Liver (tissue), 9 donors: ENCODE measurements around the gene GNG7. TPM values are rescaled to one million over a fixed set of nuclear protein-coding genes. Genes with fewer than 3 reads are reported as not detected.
"Not testable (repeated sequence)": the region's sequence is repeated elsewhere in the genome, so short reads cannot be mapped to it uniquely, and the experiment has no call there.

Experiments used
- DNase-seq: peaks from one replicate; pipeline ENCODE4 v3.0.0-alpha.2; 2017; ENCODE audit warnings: low spot score
- H3K27ac ChIP-seq, 2 donors: one replicate each; pipeline ENCODE4 v1.7.0; 2013; ENCODE audit warnings: inconsistent platforms in 2 of 2, low read length in 2 of 2, control low read depth in 1 of 2, low read depth in 1 of 2, mild to moderate bottlenecking in 1 of 2
- H3K27me3 ChIP-seq, 4 donors: one replicate each; pipeline versions ENCODE4 v1.6.1 to v1.7.0; 2013; ENCODE audit warnings: low read length in 3 of 4, inconsistent platforms in 1 of 4, mild to moderate bottlenecking in 1 of 4, moderate library complexity in 1 of 4; ENCODE audit not compliant: control insufficient read depth in 4 of 4, insufficient read depth in 4 of 4
- H3K36me3 ChIP-seq, 4 donors: one replicate each; pipeline versions ENCODE4 v1.6.1 to v1.7.0; 2013; ENCODE audit warnings: low read length in 3 of 4, mild to moderate bottlenecking in 3 of 4, low read depth in 1 of 4, moderate library complexity in 1 of 4; ENCODE audit not compliant: control insufficient read depth in 4 of 4, insufficient read depth in 3 of 4
- H3K4me1 ChIP-seq, 4 donors: one replicate each; pipeline versions ENCODE4 v1.6.1 to v1.7.0; 2013; ENCODE audit warnings: low read length in 3 of 4, mild to moderate bottlenecking in 3 of 4, moderate library complexity in 1 of 4; ENCODE audit not compliant: control insufficient read depth in 4 of 4, insufficient read depth in 4 of 4
- H3K4me3 ChIP-seq, 3 donors: one replicate each; pipeline versions ENCODE4 v1.6.1 to v1.7.0; 2013; ENCODE audit warnings: low read length in 3 of 3, control low read depth in 1 of 3, low read depth in 1 of 3, mild to moderate bottlenecking in 1 of 3
- H3K9ac ChIP-seq, 2 donors: one replicate each; pipeline ENCODE4 v1.7.0; 2013; ENCODE audit warnings: low read length in 2 of 2, mild to moderate bottlenecking in 2 of 2, moderate library complexity in 2 of 2, control low read depth in 1 of 2, low read depth in 1 of 2
- H3K9me3 ChIP-seq, 4 donors: one replicate each; pipeline versions ENCODE4 v1.6.1 to v1.7.0; 2013; ENCODE audit warnings: low read length in 3 of 4; ENCODE audit not compliant: control insufficient read depth in 4 of 4
- EGR1 ChIP-seq, 2 donors: IDR thresholded peaks; 2 replicates each; pipeline ENCODE4 v1.6.1; 2016 to 2018; ENCODE audit warnings: antibody characterized with exemption in 2 of 2, low read depth in 2 of 2
- FOXA1 ChIP-seq: IDR thresholded peaks from 2 replicates; pipeline ENCODE4 v1.6.1; 2016; ENCODE audit warnings: antibody characterized with exemption
- FOXA2 ChIP-seq: IDR thresholded peaks from 2 replicates; pipeline ENCODE4 v1.6.1; 2016; ENCODE audit warnings: antibody characterized with exemption
- GABPA ChIP-seq, 2 donors: IDR thresholded peaks in 1 of 2; conservative IDR thresholded peaks in 1 of 2; 2 replicates each; pipeline ENCODE4 v1.6.1; 2016; ENCODE audit warnings: antibody characterized with exemption in 2 of 2, mild to moderate bottlenecking in 1 of 2, moderate library complexity in 1 of 2
- HNF4A ChIP-seq, 2 donors: conservative IDR thresholded peaks; 2 replicates each; pipeline ENCODE4 v1.6.1; 2016; ENCODE audit warnings: antibody characterized with exemption in 2 of 2, mild to moderate bottlenecking in 2 of 2
- HNF4G ChIP-seq: IDR thresholded peaks from 2 replicates; pipeline ENCODE4 v1.6.1; 2016; ENCODE audit warnings: antibody characterized with exemption
- JUND ChIP-seq, 2 donors: IDR thresholded peaks; 2 replicates each; pipeline ENCODE4 v1.6.1; 2016; ENCODE audit warnings: antibody characterized with exemption in 2 of 2
- RAD21 ChIP-seq, 2 donors: IDR thresholded peaks; 2 replicates each; pipeline ENCODE4 v1.6.1; 2016; ENCODE audit warnings: antibody characterized with exemption in 2 of 2, mild to moderate bottlenecking in 2 of 2
- RXRA ChIP-seq, 2 donors: IDR thresholded peaks; 2 replicates each; pipeline ENCODE4 v1.6.1; 2017 to 2018; ENCODE audit warnings: antibody characterized with exemption in 2 of 2, mild to moderate bottlenecking in 1 of 2
- SP1 ChIP-seq: IDR thresholded peaks from 2 replicates; pipeline ENCODE4 v1.6.1; 2018; ENCODE audit warnings: antibody characterized with exemption, mild to moderate bottlenecking
- TAF1 ChIP-seq: conservative IDR thresholded peaks from 2 replicates; pipeline ENCODE4 v1.6.1; 2016; ENCODE audit warnings: antibody characterized with exemption, mild to moderate bottlenecking
- YY1 ChIP-seq: IDR thresholded peaks from 2 replicates; pipeline ENCODE4 v1.6.1; 2016; ENCODE audit warnings: antibody characterized with exemption, mild to moderate bottlenecking
- whole genome bisulfite sequencing: extraction: QIAGEN DNeasy Blood & Tissue Kit; methylation state at CpG from one replicate; pipeline ENCODE4 v1.1.7; 2013; 5-methylcytosine and 5-hydroxymethylcytosine counted together
- polyA plus RNA-seq, 2 donors: library from polyadenylated mRNA; stranded (reverse) in 1 of 2; unstranded in 1 of 2; fragments of 200-250 nt in 1 of 2; fragments of >200 nt in 1 of 2; fragmentation: Nextera tagmentation in 1 of 2; extraction: Ambion mirVana in 1 of 2; gene quantifications; one replicate each; pipeline versions ENCODE4 v1.2.1 to v1.2.3, GENCODE V29; 2013 to 2015
- total RNA-seq, 2 donors: library from RNA; depleted of rRNA; stranded (reverse); fragments of >200 nt; gene quantifications; one replicate each; pipeline ENCODE4 v1.2.3, GENCODE V29; 2014
- TF ChIP-seq, protein P1 (sequence below): IDR thresholded peaks from 2 replicates; pipeline ENCODE4 v1.6.1; 2016; ENCODE audit warnings: antibody characterized with exemption
- TF ChIP-seq, protein P2 (sequence below): IDR thresholded peaks from 2 replicates; pipeline ENCODE4 v1.6.1; 2016; ENCODE audit warnings: antibody characterized with exemption
- TF ChIP-seq, protein P3 (sequence below): IDR thresholded peaks from 2 replicates; pipeline ENCODE4 v1.6.1; 2016; ENCODE audit warnings: antibody characterized with exemption, mild to moderate bottlenecking
- TF ChIP-seq, protein P4 (sequence below): IDR thresholded peaks from 2 replicates; pipeline ENCODE4 v1.6.1; 2016; ENCODE audit warnings: antibody characterized with exemption
- donor health status: healthy.
- donor health status: healthy.
- donor health status: healthy.
- donor health status: healthy.
- donor health status: healthy.

Gene GNG7
- total and polyA plus RNA-seq, 4 donors: 0.75 to 1.9 (median 1.1) TPM

DNA sequence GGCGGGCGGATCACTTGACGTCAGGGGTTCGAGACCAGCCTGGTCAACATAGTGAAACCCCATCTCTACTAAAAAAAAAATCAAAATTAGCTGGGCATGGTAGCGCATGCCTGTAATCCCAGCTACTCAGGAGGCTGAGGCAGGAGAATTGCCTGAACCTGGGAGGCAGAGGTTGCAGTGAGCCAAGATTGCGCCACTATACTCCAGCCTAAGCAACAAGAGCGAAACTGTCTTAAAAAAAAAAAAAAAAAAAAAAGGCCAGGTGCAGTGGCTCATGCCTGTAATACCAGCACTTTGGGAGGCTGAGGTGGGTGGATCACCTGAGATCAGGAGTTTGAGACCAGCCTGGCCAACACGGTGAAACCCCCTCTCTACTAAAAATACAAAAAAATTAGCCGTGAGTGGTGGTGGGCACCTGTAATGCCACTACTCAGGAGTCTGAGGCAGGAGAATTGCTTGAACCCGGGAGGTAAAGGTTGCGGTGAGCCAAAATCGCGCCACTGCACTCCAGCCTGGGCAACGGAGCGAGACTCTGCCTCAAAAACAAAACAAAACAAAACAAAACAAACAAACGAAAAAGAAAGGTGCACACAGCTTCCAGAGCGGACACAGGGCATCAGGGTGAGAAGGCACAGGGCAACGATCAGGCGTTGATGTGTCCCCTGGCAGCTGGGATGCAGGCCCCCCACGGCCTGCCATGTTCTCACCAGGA is 156.9 kb downstream of the GNG7 start:
- Histone ChIP-seq H3K4me1 (peaks cover 16 to 46% (median 32%) of the 10 kb centered on the region in 4 donors), H3K27ac (peak overlapping the region; percentile 81 to 84), H3K9ac (peak overlapping the region in 1 of 2 donors; percentile 48), H3K4me3 (peak overlapping the region in 1 of 3 donors; percentile 36)
- not testable (repeated sequence) for H3K36me3 ChIP-seq, H3K9me3 ChIP-seq, H3K27me3 ChIP-seq, DNase-seq
- 66% methylated on average over 20 of the region's 20 CpGs for WGBS
- TF ChIP-seq YY1 (peak; percentile 6), RXRA (IDR thresholded peaks at IDR 0.05) (peak in 1 of 2 donors; percentile 41), HNF4A (conservative IDR thresholded peaks at IDR 0.05) (peak in 1 of 2 donors; percentile 69)

DNA sequence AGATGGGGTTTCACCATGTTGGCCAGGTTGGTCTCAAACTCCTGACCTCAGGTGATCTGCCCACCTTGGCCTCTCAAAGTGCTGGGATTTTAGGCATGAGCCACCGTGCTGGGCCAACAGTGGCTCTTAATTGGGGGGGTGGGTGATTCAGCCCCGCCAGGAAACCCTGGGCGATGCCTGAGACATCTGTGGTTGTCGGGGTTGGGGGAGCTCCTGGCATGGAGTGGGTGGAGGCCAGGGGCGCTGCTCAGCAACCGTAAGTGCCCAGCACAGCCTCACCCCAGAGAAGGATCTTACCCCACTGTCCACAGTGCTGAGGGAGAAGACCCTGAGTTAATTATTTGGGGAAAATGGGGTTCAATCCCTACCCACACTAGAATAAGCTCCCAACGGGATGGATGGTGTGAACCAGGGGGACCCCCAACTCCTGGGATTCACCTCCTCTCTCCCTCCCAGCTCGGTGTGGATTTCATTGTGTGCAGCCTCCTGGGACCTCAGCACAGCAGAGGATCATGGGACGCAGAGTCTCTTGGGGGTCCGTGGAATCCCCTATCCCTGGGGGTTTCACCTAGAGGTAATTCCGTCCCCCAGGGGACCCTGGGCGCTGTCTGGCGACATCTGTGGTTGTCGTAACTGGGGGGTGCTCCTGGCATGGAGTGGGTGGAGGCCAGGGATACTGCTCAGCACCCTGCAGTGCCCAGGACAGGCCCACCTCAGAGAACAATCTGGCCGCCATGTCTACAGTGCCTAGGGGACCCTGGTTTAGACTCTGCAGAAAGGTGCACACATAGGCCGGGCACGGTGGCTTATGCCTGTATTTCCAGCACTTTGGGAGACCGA is 157.7 kb downstream of the GNG7 start:
- TF ChIP-seq, protein P1, sequence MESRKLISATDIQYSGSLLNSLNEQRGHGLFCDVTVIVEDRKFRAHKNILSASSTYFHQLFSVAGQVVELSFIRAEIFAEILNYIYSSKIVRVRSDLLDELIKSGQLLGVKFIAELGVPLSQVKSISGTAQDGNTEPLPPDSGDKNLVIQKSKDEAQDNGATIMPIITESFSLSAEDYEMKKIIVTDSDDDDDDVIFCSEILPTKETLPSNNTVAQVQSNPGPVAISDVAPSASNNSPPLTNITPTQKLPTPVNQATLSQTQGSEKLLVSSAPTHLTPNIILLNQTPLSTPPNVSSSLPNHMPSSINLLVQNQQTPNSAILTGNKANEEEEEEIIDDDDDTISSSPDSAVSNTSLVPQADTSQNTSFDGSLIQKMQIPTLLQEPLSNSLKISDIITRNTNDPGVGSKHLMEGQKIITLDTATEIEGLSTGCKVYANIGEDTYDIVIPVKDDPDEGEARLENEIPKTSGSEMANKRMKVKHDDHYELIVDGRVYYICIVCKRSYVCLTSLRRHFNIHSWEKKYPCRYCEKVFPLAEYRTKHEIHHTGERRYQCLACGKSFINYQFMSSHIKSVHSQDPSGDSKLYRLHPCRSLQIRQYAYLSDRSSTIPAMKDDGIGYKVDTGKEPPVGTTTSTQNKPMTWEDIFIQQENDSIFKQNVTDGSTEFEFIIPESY: no peak
- TF ChIP-seq RXRA (IDR thresholded peaks at IDR 0.05) (no peak), FOXA2 (no peak), HNF4A (conservative IDR thresholded peaks at IDR 0.05) (no peak), SP1 (no peak), TAF1 (no peak), EGR1 (IDR thresholded peaks at IDR 0.05; ENCODE audit: low read depth in 2 of 2) (no peak), GABPA (IDR thresholded peaks at IDR 0.05 in 1 of 2, conservative IDR thresholded peaks at IDR 0.05 in 1 of 2) (no peak)
- H3K4me1 ChIP-seq: peaks cover 16 to 49% (median 32%) of the 10 kb centered on the region in 4 donors

DNA sequence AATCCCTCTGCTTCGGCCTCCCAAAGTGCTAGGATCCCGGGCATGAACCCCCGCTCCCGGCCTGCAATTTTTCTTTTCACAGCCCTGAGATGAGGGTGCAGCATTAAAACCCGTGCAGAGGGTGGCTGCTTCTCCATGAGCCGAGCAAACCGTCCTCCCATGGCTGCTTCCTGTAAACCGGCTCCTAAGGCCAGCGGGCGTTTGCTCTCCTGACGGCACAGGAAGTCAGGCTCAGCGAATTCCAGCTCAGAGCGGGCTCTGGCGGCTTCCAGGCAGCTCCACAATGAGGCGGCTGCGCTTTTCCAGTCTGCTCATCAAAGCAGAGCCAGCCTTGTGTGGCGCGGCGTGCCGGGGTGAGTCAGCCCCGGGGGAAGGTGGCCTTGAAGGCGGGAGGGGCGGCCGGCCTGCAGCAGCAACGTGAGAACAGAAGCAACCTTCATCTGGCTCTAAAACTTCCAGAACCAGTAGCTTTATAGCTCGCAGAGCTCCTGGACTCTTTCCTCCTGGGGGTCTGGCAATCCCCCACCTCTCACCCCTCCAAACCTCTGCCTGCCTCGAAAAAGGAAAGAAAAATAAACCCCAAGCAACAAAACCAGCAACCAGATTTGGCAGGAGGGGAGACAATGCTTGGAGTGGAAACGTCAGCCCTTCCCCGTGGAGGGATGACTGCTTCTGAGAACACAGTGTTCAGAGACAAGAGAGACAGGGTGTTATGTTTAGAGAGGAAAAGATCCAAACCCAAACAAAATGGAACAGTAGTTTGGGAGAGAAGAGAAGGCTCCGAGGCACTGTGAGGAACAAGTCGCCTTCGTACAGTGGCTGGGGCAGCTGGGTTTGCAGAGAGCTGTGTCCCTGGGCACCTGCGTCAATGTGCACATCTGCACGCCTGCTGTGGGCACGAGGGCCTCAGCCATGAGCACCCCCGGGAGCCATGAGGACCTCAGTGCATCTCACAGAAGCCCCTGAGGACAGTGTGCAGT is 158.7 kb downstream of the GNG7 start:
- Histone ChIP-seq H3K9me3 (no peaks in the 10 kb centered on the region), H3K27me3 (no peaks in the 10 kb centered on the region), H3K4me1 (peaks cover 16 to 49% (median 32%) of the 10 kb centered on the region in 4 donors), H3K9ac (peak overlapping the region; percentile 71 to 89), H3K36me3 (no peaks in the 10 kb centered on the region), H3K4me3 (peak overlapping the region in 2 of 3 donors; percentile 18 to 20), H3K27ac (peak overlapping the region; percentile 87 to 93)
- 21% methylated on average over 36 of the region's 36 CpGs for WGBS
- DNase-seq: peak; percentile 61
- TF ChIP-seq JUND (IDR thresholded peaks at IDR 0.05) (peak; percentile 59 to 68), FOXA1 (no peak), GABPA (IDR thresholded peaks at IDR 0.05 in 1 of 2, conservative IDR thresholded peaks at IDR 0.05 in 1 of 2) (peak; percentile 45 to 46), SP1 (peak; percentile 73), YY1 (peak; percentile 77), RAD21 (IDR thresholded peaks at IDR 0.05) (peak; percentile 59 to 69), EGR1 (IDR thresholded peaks at IDR 0.05; ENCODE audit: low read depth in 2 of 2) (no peak), HNF4G (no peak), RXRA (IDR thresholded peaks at IDR 0.05) (peak in 1 of 2 donors; percentile 14), TAF1 (peak; percentile 67), HNF4A (conservative IDR thresholded peaks at IDR 0.05) (peak in 1 of 2 donors; percentile 2)
- TF ChIP-seq, protein P2, sequence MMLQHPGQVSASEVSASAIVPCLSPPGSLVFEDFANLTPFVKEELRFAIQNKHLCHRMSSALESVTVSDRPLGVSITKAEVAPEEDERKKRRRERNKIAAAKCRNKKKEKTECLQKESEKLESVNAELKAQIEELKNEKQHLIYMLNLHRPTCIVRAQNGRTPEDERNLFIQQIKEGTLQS: no peak
- TF ChIP-seq, protein P3, sequence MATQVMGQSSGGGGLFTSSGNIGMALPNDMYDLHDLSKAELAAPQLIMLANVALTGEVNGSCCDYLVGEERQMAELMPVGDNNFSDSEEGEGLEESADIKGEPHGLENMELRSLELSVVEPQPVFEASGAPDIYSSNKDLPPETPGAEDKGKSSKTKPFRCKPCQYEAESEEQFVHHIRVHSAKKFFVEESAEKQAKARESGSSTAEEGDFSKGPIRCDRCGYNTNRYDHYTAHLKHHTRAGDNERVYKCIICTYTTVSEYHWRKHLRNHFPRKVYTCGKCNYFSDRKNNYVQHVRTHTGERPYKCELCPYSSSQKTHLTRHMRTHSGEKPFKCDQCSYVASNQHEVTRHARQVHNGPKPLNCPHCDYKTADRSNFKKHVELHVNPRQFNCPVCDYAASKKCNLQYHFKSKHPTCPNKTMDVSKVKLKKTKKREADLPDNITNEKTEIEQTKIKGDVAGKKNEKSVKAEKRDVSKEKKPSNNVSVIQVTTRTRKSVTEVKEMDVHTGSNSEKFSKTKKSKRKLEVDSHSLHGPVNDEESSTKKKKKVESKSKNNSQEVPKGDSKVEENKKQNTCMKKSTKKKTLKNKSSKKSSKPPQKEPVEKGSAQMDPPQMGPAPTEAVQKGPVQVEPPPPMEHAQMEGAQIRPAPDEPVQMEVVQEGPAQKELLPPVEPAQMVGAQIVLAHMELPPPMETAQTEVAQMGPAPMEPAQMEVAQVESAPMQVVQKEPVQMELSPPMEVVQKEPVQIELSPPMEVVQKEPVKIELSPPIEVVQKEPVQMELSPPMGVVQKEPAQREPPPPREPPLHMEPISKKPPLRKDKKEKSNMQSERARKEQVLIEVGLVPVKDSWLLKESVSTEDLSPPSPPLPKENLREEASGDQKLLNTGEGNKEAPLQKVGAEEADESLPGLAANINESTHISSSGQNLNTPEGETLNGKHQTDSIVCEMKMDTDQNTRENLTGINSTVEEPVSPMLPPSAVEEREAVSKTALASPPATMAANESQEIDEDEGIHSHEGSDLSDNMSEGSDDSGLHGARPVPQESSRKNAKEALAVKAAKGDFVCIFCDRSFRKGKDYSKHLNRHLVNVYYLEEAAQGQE: peak; percentile 72
- TF ChIP-seq, protein P4, sequence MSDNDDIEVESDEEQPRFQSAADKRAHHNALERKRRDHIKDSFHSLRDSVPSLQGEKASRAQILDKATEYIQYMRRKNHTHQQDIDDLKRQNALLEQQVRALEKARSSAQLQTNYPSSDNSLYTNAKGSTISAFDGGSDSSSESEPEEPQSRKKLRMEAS: peak; percentile 26

More for the DNA sequence above, 157.7 kb downstream of the GNG7 start:
- H3K36me3 ChIP-seq: no peaks in the 10 kb centered on the region
- no peaks in the 10 kb centered on the region for H3K9me3 ChIP-seq
- H3K4me3 ChIP-seq: no peak overlapping the region
- WGBS: 92% methylated on average over 18 of the region's 18 CpGs
- H3K27me3 ChIP-seq: no peaks in the 10 kb centered on the region
- H3K27ac ChIP-seq: peak overlapping the region; percentile 87 to 93
- DNase-seq: no peak
- H3K9ac ChIP-seq: no peak overlapping the region
